Ovary (tissue), 3 donors: ENCODE data around the gene ALPK1.

Experiments used
- CTCF ChIP-seq, 3 donors: fragments of 450-650 bp in 2 of 3; fragments of 200-600 bp in 1 of 3; IDR thresholded peaks; one replicate each; pipeline versions ENCODE4 v1.5.1 to v1.8.0; 2016 to 2022; ENCODE audit warnings: antibody characterized with exemption in 3 of 3, mild to moderate bottlenecking in 1 of 3
- POLR2A ChIP-seq: fragments of 450-650 bp; IDR thresholded peaks from one replicate; pipeline ENCODE4 v1.6.1; 2017; ENCODE audit warnings: antibody characterized with exemption, mild to moderate bottlenecking, moderate library complexity
- donor health status: DM: no; HTN: no; CAD: no.

- TF ChIP-seq CTCF (IDR thresholded peaks at IDR 0.05) (no peak), POLR2A (no peak)
Observed at GRCh38 chr4:112257098-112257497, 40.1 kb upstream of the ALPK1 start.
